ENCODE data around the gene CACNA2D1. TPM values are rescaled to one million over a fixed set of nuclear protein-coding genes. Genes with fewer than 3 reads are reported as not detected.
A peak's percentile ranks its signal among the peaks of the same experiment; 100 is the strongest.

Gene CACNA2D1
- total RNA-seq, 1 donor from 2014 or later = 20.7 TPM

- no peak overlapping the region for H3K4me3 Mint-ChIP-seq (ENCODE audit: unreplicated experiment)
- H3K9me3 Mint-ChIP-seq (ENCODE audit: unreplicated experiment) = no peaks in the 10 kb centered on the region
- no peaks in the 10 kb centered on the region for H3K36me3 Mint-ChIP-seq (ENCODE audit: low read depth, unreplicated experiment)
- H3K4me1 Mint-ChIP-seq (ENCODE audit: unreplicated experiment) = no peaks in the 10 kb centered on the region
- TF ChIP-seq CTCF (IDR thresholded peaks at IDR 0.05; ENCODE audit: unreplicated experiment) = no peak
- H3K27me3 Mint-ChIP-seq (ENCODE audit: unreplicated experiment) = no peaks in the 10 kb centered on the region
- no peak for DNase-seq (ENCODE audit: low spot score)
- no peak overlapping the region for H3K27ac Mint-ChIP-seq (ENCODE audit: unreplicated experiment)
Observed at GRCh38 chr7:82455295-82455694, 11.7 kb upstream of the CACNA2D1 start.

- Mint-ChIP-seq H3K36me3 (ENCODE audit: low read depth, unreplicated experiment) (no peaks in the 10 kb centered on the region), H3K27me3 (ENCODE audit: unreplicated experiment) (no peaks in the 10 kb centered on the region), H3K4me1 (ENCODE audit: unreplicated experiment) (no peaks in the 10 kb centered on the region), H3K9me3 (ENCODE audit: unreplicated experiment) (no peaks in the 10 kb centered on the region), H3K27ac (ENCODE audit: unreplicated experiment) (no peak overlapping the region), H3K4me3 (ENCODE audit: unreplicated experiment) (no peak overlapping the region)
- DNase-seq (ENCODE audit: low spot score) = no peak
- no peak for TF ChIP-seq CTCF (IDR thresholded peaks at IDR 0.05; ENCODE audit: unreplicated experiment)
Observed at GRCh38 chr7:82450759-82451158, 7.2 kb upstream of the CACNA2D1 start.

GRCh38 chr7:82449910-82450309 lies 6.3 kb upstream of the CACNA2D1 start:
- TF ChIP-seq CTCF (IDR thresholded peaks at IDR 0.05; ENCODE audit: unreplicated experiment) = no peak
- Mint-ChIP-seq H3K27me3 (ENCODE audit: unreplicated experiment) (peaks cover 3% of the 10 kb centered on the region), H3K9me3 (ENCODE audit: unreplicated experiment) (no peaks in the 10 kb centered on the region), H3K27ac (ENCODE audit: unreplicated experiment) (no peak overlapping the region), H3K4me3 (ENCODE audit: unreplicated experiment) (no peak overlapping the region), H3K36me3 (ENCODE audit: low read depth, unreplicated experiment) (no peaks in the 10 kb centered on the region), H3K4me1 (ENCODE audit: unreplicated experiment) (no peaks in the 10 kb centered on the region)
- DNase-seq (ENCODE audit: low spot score) = no peak

GRCh38 chr7:82446897-82447296 lies 3.3 kb upstream of the CACNA2D1 start:
- no peak for DNase-seq (ENCODE audit: low spot score)
- TF ChIP-seq CTCF (IDR thresholded peaks at IDR 0.05; ENCODE audit: unreplicated experiment) = no peak
- Mint-ChIP-seq H3K4me3 (ENCODE audit: unreplicated experiment) (no peak overlapping the region), H3K36me3 (ENCODE audit: low read depth, unreplicated experiment) (no peaks in the 10 kb centered on the region), H3K27ac (ENCODE audit: unreplicated experiment) (no peak overlapping the region), H3K9me3 (ENCODE audit: unreplicated experiment) (no peaks in the 10 kb centered on the region), H3K27me3 (ENCODE audit: unreplicated experiment) (peaks cover 6% of the 10 kb centered on the region), H3K4me1 (ENCODE audit: unreplicated experiment) (peaks cover 8% of the 10 kb centered on the region)

DNA sequence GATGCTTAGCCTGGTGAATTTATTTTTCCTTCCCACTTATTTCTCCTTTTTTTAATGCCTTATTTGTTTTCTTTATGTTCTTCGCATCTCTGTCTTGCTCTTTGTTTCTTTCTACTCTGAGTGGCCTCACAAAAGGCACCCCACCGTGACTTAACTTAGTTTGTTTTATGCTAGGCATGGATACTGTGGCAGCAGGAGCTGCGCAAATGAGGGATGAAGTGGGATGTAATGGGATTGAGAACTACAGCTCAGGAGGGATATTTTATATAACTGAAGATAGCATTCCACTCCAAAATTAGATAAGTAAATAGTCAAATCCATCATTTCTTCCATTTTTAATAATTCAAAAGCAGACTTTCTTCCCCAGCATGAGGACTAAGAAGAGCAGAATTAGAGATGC lies 1.7 kb upstream of the CACNA2D1 start:
- Mint-ChIP-seq H3K4me1 (ENCODE audit: unreplicated experiment) (peaks cover 9% of the 10 kb centered on the region), H3K9me3 (ENCODE audit: unreplicated experiment) (no peaks in the 10 kb centered on the region), H3K36me3 (ENCODE audit: low read depth, unreplicated experiment) (no peaks in the 10 kb centered on the region), H3K27ac (ENCODE audit: unreplicated experiment) (no peak overlapping the region), H3K4me3 (ENCODE audit: unreplicated experiment) (peak overlapping the region; percentile 54), H3K27me3 (ENCODE audit: unreplicated experiment) (peaks cover 6% of the 10 kb centered on the region)
- no peak for TF ChIP-seq CTCF (IDR thresholded peaks at IDR 0.05; ENCODE audit: unreplicated experiment)
- no peak for DNase-seq (ENCODE audit: low spot score)

Data from endothelial cell (in vitro differentiated cells).